ENCODE measurements around the gene TRMT1. TPM values are rescaled to one million over a fixed set of nuclear protein-coding genes. Genes with fewer than 3 reads are reported as not detected.

TRMT1 gene
- total RNA-seq, 1 experiment from 2014 or later: 36.5 TPM

GRCh38 chr19:13097033-13097462, 19.5 kb downstream of the TRMT1 start:
- DNase-seq: no peak
- Mint-ChIP-seq H3K27ac (ENCODE audit: unreplicated experiment) (no peak overlapping the region), H3K4me1 (ENCODE audit: low read depth, unreplicated experiment) (no peaks in the 10 kb centered on the region), H3K4me3 (ENCODE audit: low read depth, unreplicated experiment) (no peak overlapping the region), H3K9me3 (ENCODE audit: low read depth, unreplicated experiment) (no peaks in the 10 kb centered on the region), H3K27me3 (ENCODE audit: unreplicated experiment) (no peaks in the 10 kb centered on the region), H3K36me3 (ENCODE audit: insufficient read depth, unreplicated experiment) (peaks cover 24% of the 10 kb centered on the region)
- intact Hi-C loops (cut with micrococcal nuclease; ENCODE audit: unreplicated experiment): no loop called here
- CTCF ChIA-PET: no interaction called here
- BruUV-seq (replicated peaks): TSS peak; percentile 23
- TF ChIP-seq, protein P1, sequence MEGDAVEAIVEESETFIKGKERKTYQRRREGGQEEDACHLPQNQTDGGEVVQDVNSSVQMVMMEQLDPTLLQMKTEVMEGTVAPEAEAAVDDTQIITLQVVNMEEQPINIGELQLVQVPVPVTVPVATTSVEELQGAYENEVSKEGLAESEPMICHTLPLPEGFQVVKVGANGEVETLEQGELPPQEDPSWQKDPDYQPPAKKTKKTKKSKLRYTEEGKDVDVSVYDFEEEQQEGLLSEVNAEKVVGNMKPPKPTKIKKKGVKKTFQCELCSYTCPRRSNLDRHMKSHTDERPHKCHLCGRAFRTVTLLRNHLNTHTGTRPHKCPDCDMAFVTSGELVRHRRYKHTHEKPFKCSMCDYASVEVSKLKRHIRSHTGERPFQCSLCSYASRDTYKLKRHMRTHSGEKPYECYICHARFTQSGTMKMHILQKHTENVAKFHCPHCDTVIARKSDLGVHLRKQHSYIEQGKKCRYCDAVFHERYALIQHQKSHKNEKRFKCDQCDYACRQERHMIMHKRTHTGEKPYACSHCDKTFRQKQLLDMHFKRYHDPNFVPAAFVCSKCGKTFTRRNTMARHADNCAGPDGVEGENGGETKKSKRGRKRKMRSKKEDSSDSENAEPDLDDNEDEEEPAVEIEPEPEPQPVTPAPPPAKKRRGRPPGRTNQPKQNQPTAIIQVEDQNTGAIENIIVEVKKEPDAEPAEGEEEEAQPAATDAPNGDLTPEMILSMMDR (IDR thresholded peaks at IDR 0.05; ENCODE audit: unreplicated experiment): no peak

- Mint-ChIP-seq H3K9me3 (ENCODE audit: low read depth, unreplicated experiment) (no peaks in the 10 kb centered on the region), H3K27me3 (ENCODE audit: unreplicated experiment) (no peaks in the 10 kb centered on the region)
Observed at GRCh38 chr19:13095934-13096927, 20.3 kb downstream of the TRMT1 start.

DNA sequence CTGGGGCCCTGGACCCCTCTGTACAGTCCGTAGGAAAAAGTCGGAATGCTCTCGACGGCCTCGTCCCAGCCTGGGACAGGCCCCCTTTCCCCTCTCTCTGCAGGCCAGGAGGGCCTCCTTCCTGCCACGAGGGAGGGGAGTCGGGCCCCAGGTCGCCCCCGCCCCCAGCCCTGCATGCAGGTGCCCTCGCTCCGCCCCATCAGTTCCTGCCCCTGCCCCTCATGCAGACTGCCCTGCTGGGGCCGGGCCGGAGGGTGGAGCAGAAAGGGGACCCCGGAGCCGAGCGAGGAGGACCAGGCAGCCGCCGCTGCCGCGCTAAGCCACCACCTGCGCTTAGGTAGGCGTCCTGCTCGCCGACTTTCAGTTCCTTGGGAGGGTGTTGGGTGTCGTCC, 21.2 kb downstream of the TRMT1 start:
- Mint-ChIP-seq H3K27me3 (ENCODE audit: unreplicated experiment) (no peaks in the 10 kb centered on the region), H3K9me3 (ENCODE audit: low read depth, unreplicated experiment) (no peaks in the 10 kb centered on the region), H3K27ac (ENCODE audit: unreplicated experiment) (no peak overlapping the region), H3K4me3 (ENCODE audit: low read depth, unreplicated experiment) (no peak overlapping the region), H3K36me3 (ENCODE audit: insufficient read depth, unreplicated experiment) (peaks cover 19% of the 10 kb centered on the region), H3K4me1 (ENCODE audit: low read depth, unreplicated experiment) (no peaks in the 10 kb centered on the region)
- TF ChIP-seq, protein P1 (IDR thresholded peaks at IDR 0.05; ENCODE audit: unreplicated experiment): no peak
- DNase-seq: no peak
- no TSS peak for BruUV-seq (replicated peaks)
- CTCF ChIA-PET: interaction anchor here (2.4 to 3.9 kb wide), 2 partner anchors 34 to 118 kb away, joined by 15 to 35 read pairs; no protein-coding TSS in a partner anchor
- intact Hi-C loops (cut with micrococcal nuclease; ENCODE audit: unreplicated experiment): no loop called here

More at GRCh38 chr19:13095934-13096927, 20.3 kb downstream of the TRMT1 start:
- TF ChIP-seq, protein P1 (IDR thresholded peaks at IDR 0.05; ENCODE audit: unreplicated experiment): no peak
- H3K4me3 Mint-ChIP-seq (ENCODE audit: low read depth, unreplicated experiment): no peak overlapping the region
- no peaks in the 10 kb centered on the region for H3K4me1 Mint-ChIP-seq (ENCODE audit: low read depth, unreplicated experiment)
- CTCF ChIA-PET: interaction anchor here (3.9 kb wide), 1 partner anchor 119 kb away, joined by 35 read pairs; no protein-coding TSS in a partner anchor
- peak overlapping the region; percentile 29 for H3K27ac Mint-ChIP-seq (ENCODE audit: unreplicated experiment)
- no peak for DNase-seq
- BruUV-seq (replicated peaks): no TSS peak
- intact Hi-C loops (cut with micrococcal nuclease; ENCODE audit: unreplicated experiment): no loop called here
- H3K36me3 Mint-ChIP-seq (ENCODE audit: insufficient read depth, unreplicated experiment): peaks cover 19% of the 10 kb centered on the region

DNA sequence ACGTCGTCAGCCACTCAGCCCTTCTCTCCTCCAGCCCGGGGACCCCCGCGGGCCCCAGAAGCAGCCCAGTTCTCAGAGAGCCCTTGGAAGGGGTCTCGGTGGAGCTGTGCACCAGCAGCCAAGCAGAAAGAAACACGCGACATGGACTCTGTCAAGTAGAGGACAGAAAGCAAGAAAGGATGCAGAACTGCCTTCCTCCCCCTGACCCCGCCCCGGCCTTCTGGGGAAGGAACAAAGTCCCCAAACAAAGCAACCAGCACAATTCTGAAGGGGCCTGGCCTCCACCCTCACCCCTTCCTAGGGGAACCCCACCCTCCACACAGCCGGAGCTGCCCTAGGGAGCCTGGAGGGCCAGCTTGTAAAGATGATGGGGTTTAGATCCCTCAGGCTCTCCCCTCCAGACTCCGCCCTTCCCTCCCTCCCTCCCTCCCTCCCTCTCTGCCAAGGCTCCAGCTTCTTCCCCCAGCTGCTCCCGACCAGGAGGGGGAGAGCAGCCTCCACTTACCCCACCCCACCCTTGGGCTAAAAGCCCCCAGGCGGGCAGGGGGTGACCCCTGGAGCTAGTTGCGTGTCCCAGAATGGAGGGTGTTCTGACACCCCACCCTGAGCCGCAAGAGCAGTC, 21.7 kb downstream of the TRMT1 start:
- intact Hi-C loops (cut with micrococcal nuclease; ENCODE audit: unreplicated experiment): loop anchor here (5.0 kb wide), 1 partner anchor 118 kb away; no protein-coding TSS in a partner anchor
- Mint-ChIP-seq H3K4me1 (ENCODE audit: low read depth, unreplicated experiment) (no peaks in the 10 kb centered on the region), H3K27me3 (ENCODE audit: unreplicated experiment) (no peaks in the 10 kb centered on the region), H3K27ac (ENCODE audit: unreplicated experiment) (no peak overlapping the region), H3K9me3 (ENCODE audit: low read depth, unreplicated experiment) (no peaks in the 10 kb centered on the region), H3K4me3 (ENCODE audit: low read depth, unreplicated experiment) (no peak overlapping the region), H3K36me3 (ENCODE audit: insufficient read depth, unreplicated experiment) (peaks cover 15% of the 10 kb centered on the region)
- TF ChIP-seq, protein P1 (IDR thresholded peaks at IDR 0.05; ENCODE audit: unreplicated experiment): no peak
- BruUV-seq (replicated peaks): no TSS peak
- no peak for DNase-seq
- CTCF ChIA-PET: interaction anchor here (1.0 to 3.9 kb wide), 7 partner anchors 12 to 130 kb away, joined by 3 to 35 read pairs (median 7); no protein-coding TSS in a partner anchor
